SW 1271 (cell line): ENCODE results near the gene SSBP4.

Experiments
- DNase-seq, 2 experiments: peaks; one replicate each; lab custom pipeline; 2025; lab: John Stamatoyannopoulos, UW

The SSBP4 gene

GRCh38 chr19:18433015-18433691 is 14.0 kb downstream of the SSBP4 start:
- DNase-seq, result peak in 1 of 2 experiments; percentile 60

GRCh38 chr19:18433735-18434398 is 14.7 kb downstream of the SSBP4 start:
- DNase-seq, result peak in 1 of 2 experiments; percentile 61

DNA sequence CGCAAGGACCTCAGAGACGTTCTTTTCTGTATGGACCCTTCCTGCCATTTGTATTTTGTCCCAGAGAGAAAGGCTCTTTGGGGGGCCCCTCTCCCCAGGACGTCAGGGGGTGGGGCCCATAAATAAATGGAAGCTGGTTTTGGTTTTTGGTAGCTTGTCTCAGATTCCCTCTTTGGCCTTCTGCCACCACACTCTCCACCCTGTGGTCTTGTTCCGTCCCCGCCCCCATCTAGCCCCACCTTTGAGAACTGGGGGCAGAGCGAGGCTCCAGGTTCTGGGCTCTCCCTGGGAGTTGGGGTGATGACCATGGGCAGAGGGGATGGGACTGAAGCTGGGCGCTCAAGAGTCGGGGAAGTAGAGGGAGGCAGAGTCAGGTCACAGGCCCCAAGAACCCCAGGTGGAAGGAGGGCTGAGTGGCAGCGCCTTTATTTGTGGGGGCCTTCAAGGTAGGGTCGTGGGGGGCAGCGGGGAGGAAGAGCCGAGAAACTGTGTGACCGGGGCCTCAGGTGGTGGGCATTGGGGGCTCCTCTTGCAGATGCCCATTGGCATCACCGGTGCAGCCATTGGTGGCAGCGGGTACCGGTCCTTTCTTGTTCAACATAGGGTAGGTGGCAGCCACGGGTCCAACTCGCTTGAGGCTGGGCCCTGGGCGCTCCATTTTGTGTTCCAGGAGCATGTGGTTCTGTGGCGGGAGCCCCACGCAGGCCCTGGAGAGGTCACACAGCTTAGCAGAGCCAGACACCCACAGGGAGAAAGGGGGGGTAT is 15.4 kb downstream of the SSBP4 start:
- no peak for DNase-seq

GRCh38 chr19:18435178-18435841 is 16.1 kb downstream of the SSBP4 start:
- no peak for DNase-seq

DNA sequence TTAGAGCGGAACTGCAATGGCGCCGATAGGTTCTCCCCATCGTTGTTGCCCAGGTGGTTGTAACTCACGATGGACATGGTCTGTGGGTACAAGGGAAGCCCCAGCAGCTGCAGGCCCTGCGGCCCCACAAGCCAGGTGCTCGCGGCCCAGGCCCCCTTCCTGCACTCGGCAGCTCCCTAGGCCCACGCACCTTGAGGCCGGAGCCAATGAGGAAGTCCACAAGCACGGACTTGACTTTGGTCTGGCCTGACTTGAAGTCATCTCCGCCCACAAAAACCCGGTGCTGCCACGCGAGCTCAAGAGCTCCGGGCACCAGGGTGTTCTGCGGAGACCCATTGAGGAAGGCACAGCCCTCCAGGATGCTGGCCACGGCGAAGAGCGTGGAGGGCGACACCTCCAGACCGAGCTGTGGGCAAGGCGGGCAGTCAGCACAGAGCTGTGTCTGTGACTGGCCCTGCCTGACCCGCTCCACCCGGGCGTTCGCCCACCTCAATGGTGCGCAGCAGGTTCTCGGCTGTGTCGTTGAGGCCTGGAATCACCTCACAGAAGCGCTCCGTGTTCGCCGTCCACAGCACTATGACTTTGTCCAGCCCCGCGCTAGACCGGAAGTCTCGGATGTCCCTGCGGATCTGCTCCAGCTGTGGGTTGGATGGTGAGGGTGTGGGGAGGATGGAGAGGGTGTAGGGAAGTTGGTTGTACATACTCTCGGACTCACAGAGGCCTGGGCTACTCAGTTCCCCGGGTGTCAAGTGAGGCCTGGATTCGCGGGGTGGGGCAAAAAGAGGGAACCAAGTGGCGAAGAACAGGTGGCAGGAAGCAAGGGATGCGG is 16.9 kb downstream of the SSBP4 start:
- no peak for DNase-seq

- DNase-seq, result peak; percentile 80 to 90
These were observed 17.7 kb downstream of the SSBP4 start for GRCh38 chr19:18436671-18437490.

DNA sequence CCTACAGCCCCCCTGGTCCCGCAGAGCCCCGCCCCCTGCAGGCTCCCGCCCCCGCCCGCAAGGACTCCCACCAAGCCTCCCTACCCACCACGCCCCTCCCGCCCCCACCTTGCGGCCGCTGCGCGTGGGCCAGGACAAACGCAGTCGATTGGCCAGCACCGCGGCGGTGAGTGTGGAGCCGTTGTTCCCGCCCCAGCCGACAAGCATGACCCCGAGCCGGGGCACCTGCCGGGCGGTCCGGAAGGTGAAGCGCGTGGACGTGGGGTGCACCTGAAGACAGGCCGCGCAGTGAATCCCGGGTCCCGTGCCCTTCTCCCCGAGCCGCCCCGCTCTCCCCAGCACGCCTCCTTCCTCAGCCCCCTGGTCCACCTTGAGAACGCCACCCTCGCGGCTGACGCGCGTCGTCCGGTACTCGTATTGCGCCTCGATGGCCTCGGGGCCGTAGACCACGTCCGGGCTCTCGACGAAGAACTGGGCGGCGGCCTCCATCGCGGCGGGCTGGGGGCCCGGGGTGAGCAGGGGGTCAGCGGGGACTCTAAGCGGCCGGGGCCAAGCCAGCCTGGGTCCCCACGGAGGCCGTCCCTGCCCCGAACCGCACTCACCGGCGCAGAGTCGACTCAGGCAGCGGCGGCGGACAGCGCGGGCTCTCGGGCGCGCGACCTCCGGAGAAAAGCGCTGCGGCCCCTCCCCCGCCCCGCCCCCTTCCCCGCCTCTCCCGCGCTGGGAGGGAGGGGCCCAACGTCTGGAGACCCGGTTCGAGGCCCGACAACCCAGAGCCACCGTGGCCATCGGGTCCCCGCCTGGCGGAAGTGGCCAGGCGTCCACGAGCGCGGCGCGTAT is 18.5 kb downstream of the SSBP4 start, which contains the start of gene ISYNA1:
Gene ISYNA1 (minus strand): TSS at position 643 of the 840 bp plus-strand sequence. CDS start 154 bp downstream, at position 489.
- peak; percentile 61 to 84 for DNase-seq

GRCh38 chr19:18438331-18439024 is 19.3 kb downstream of the SSBP4 start:
- no peak for DNase-seq

DNA sequence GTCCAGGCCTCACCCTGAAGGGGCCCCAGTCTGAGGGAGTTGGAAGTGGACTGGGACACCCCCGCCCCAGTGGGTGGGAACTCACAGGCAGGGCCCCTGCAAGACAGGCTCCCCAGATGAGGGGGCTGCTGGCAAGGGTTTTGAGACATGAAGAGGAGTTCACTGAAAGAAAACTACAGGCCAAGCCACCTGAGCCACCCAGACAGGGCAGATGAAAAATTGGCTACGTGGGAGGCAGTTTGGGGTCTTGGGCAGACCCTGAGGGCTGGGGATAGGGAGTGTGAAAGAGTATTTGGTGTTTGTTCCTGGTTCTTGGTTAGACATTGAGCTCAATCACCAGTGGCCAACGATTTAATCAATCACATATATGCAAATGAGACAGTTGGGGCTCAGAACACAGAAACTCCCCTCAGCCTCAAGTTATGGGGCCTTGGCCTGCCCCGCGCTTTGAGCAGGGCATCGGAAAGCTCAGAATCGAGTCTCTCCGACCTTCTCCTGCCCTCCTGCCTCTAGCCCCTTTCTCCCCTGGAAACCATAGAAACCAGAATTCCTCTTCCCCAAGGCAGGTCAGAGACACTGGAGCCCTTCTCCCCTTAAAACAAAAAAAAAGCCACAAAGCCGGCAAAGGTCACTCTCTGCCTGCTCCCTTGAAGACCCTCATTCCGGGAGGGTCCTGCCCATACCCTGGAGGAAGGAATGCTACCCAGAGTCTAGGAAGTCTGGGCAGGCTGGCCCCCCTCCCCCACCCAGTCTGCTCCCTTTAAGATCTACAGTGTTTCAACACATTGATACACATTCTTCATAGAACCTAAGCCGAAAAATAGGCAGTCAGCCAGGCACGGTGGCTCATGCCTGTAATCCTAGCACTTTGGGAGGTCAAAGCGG is 20.1 kb downstream of the SSBP4 start:
- peak in 1 of 2 experiments; percentile 23 for DNase-seq

DNA sequence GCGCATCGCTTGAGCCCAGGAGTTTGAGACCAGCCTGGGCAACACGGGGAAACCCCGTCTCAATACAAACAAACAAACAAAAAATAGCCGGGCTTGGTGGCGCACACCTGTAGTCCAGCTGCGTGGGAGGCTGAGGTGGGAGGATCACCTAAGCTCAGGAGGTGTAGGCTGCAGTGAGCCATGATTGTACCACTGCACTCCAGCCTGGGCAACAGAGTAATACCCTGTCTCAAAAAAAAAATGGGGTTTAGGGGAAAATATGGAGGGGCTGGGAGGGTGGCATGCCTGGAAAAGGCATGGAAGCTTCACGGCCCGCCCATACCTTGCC is 20.7 kb downstream of the SSBP4 start:
- no peak for DNase-seq

- DNase-seq, result peak; percentile 36 to 41
These were observed 21.2 kb downstream of the SSBP4 start for GRCh38 chr19:18440415-18440877.

- no peak for DNase-seq
These were observed 22.0 kb downstream of the SSBP4 start for GRCh38 chr19:18440936-18441803.

DNA sequence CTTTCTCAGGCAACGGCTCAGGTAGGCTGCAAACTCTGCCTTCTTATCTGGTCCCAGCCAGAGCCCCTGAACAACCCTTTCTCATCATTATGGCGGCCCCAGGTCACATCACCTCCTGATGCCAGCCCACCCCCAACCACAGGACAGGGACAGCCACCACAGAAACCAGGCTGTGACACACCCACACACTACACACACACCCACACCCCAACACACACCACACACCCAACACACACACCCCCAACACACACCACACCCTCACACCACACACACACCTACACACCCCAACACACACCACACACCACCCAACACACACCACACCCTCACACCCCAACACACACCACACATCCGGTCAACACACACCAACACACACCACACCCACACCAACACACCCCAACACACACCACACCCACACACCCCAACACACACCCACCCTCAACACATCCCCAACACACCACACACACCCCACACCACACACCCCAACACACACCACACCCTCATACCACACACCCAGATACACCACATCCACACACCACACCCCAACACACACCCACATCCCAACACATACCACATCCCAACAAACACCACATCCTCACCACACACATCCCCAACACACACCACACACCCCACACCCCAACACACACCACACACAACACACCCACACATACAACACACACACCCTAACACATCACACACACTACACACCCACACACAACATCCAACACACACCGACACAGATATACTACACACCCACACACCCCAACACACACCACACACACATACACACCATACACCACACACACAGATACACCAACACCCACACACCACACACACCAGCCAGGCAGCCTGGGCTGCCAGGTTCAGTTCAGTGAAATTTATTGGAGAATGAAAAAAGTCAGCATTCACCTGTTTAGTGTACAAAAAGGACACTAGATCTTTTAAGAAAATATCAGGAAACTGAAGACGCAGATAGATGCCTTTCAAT is 22.9 kb downstream of the SSBP4 start:
- no peak for DNase-seq

DNA sequence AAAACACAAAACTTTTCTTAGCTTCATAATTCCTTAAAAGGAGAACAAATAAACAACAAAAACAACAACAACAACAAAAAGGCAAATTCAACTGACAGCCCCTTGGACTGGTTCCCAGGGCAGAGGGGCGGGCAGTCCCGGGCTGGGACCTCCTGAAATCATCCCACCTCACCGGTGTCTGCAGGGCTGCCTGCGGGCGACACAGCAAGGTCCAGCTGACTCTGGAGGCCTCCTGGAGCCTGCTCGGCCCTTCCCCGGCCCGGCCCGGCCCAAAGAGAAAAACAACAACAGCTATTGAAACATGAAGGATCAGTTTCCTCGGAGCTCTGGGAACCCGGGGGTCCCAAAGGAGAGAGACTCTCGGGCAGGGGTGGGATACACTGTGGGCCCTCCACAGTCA is 23.7 kb downstream of the SSBP4 start:
- no peak for DNase-seq

- no peak for DNase-seq
These were observed 24.2 kb downstream of the SSBP4 start for GRCh38 chr19:18443406-18443805.

DNA sequence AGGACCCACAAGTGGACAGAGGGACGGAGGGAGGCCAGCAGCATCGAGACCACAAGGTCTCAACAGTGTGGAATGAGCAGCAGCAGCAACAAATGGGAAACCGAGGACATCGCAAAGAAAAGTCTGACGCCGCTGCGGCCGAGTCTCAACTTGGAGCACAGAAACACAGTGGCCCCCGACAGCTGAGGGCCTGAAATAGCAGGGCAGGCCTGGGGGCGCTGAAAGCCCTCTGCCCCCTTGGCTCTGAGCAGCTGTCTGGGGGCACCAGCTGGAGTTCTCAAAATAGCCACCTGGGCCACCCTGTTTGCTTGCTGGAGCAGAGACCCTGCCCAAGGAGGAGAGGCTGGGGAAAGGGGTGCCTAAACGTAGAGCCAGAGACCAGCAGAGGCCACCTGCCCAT is 24.6 kb downstream of the SSBP4 start:
- DNase-seq, result no peak
